Kidney epithelial cell (primary cell): ENCODE measurements around the gene SAMD4A. TPM values are rescaled to one million over a fixed set of nuclear protein-coding genes. Genes with fewer than 3 reads are reported as not detected.

Experiments used
- DNase-seq: peaks from one replicate; pipeline ENCODE4 v3.0.0-alpha.2; 2010; ENCODE audit warnings: low read depth
- H3K27me3 ChIP-seq: 2 replicates; pipeline ENCODE4 v1.6.0; 2011; ENCODE audit warnings: low read length; ENCODE audit not compliant: control insufficient read depth, insufficient read depth
- H3K36me3 ChIP-seq: 2 replicates; pipeline ENCODE4 v1.5.1; 2011; ENCODE audit warnings: low read length; ENCODE audit not compliant: control insufficient read depth, insufficient read depth
- H3K4me3 ChIP-seq: 2 replicates; pipeline ENCODE4 v1.5.1; 2011; ENCODE audit warnings: low read depth, mild to moderate bottlenecking, control low read depth, low read length
- CTCF ChIP-seq: IDR thresholded peaks from 2 replicates; pipeline ENCODE4 v1.5.1; 2011; ENCODE audit warnings: mild to moderate bottlenecking, moderate library complexity, low read length, control low read depth, inconsistent platforms; ENCODE audit not compliant: insufficient read depth, poor library complexity, severe bottlenecking
- total RNA-seq: library from RNA; depleted of rRNA; stranded (reverse); fragments of >200 nt; gene quantifications from 2 replicates; pipeline ENCODE4 v1.2.3, GENCODE V29; 2015

Gene SAMD4A
- total RNA-seq, 1 donor from 2014 or later = 14.5 TPM

- no peaks in the 10 kb centered on the region for H3K27me3 ChIP-seq
- H3K36me3 ChIP-seq = no peaks in the 10 kb centered on the region
- DNase-seq = no peak
- peak; percentile 98 for TF ChIP-seq CTCF
- no peak overlapping the region for H3K4me3 ChIP-seq
Measured at GRCh38 chr14:54691525-54692283, 124.8 kb downstream of the SAMD4A start.

- no peak for DNase-seq
- H3K36me3 ChIP-seq = no peaks in the 10 kb centered on the region
- no peaks in the 10 kb centered on the region for H3K27me3 ChIP-seq
- no peak overlapping the region for H3K4me3 ChIP-seq
- TF ChIP-seq CTCF = no peak
Measured at GRCh38 chr14:54692284-54692772, 125.4 kb downstream of the SAMD4A start.

- TF ChIP-seq CTCF = no peak
- Histone ChIP-seq H3K4me3 (no peak overlapping the region), H3K27me3 (no peaks in the 10 kb centered on the region), H3K36me3 (no peaks in the 10 kb centered on the region)
- no peak for DNase-seq
Measured at GRCh38 chr14:54693761-54694160, 126.8 kb downstream of the SAMD4A start.

GRCh38 chr14:54695196-54695595 lies 128.3 kb downstream of the SAMD4A start:
- H3K36me3 ChIP-seq = no peaks in the 10 kb centered on the region
- no peak for DNase-seq

GRCh38 chr14:54697001-54697400 lies 130.1 kb downstream of the SAMD4A start:
- H3K27me3 ChIP-seq = no peaks in the 10 kb centered on the region
- H3K36me3 ChIP-seq = no peaks in the 10 kb centered on the region
- TF ChIP-seq CTCF = no peak
- H3K4me3 ChIP-seq = no peak overlapping the region
- no peak for DNase-seq

More at GRCh38 chr14:54695196-54695595, 128.3 kb downstream of the SAMD4A start:
- no peak for TF ChIP-seq CTCF
- H3K27me3 ChIP-seq = no peaks in the 10 kb centered on the region
- no peak overlapping the region for H3K4me3 ChIP-seq

GRCh38 chr14:54697803-54698202 lies 130.9 kb downstream of the SAMD4A start:
- Histone ChIP-seq H3K4me3 (no peak overlapping the region), H3K36me3 (no peaks in the 10 kb centered on the region), H3K27me3 (no peaks in the 10 kb centered on the region)
- TF ChIP-seq CTCF = no peak
- no peak for DNase-seq
